DOHH2 (cell line): ENCODE measurements around the gene AP4M1.

Source experiments
- CTCF ChIP-seq: fragments of 200-600 bp; sonication (generic); IDR thresholded peaks from one replicate; pipeline ENCODE4 v1.5.1; 2014; ENCODE audit warnings: antibody characterized with exemption, mild to moderate bottlenecking, low read depth, low read length; ENCODE audit not compliant: poor library complexity, severe bottlenecking
- EZH2phosphoT487 ChIP-seq: fragments of 200-600 bp; sonication (generic); IDR thresholded peaks from 2 replicates; pipeline ENCODE4 v1.6.1; 2017; ENCODE audit warnings: borderline replicate concordance, mild to moderate bottlenecking, antibody characterized with exemption, low read length, moderate library complexity, mixed read lengths

GRCh38 chr7:100069991-100070390, 31.5 kb upstream of the AP4M1 start:
- no peak for TF ChIP-seq CTCF
- TF ChIP-seq EZH2phosphoT487 = no peak
